HG02884 (cell line): ENCODE data around the gene ZNF443.
A peak's percentile ranks its signal among the peaks of the same experiment; 100 is the strongest.
"Not testable (repeated sequence)": the region's sequence is repeated elsewhere in the genome, so short reads cannot be mapped to it uniquely, and the experiment has no call there.

Experiments
- ATAC-seq: cut with Tn5 transposase; IDR thresholded peaks from one replicate; pipeline ENCODE4 v1.9.1; 2021; ENCODE audit warnings: mild to moderate bottlenecking, moderate library complexity; ENCODE audit not compliant: unreplicated experiment

ZNF443 gene

GRCh38 chr19:12425236-12425887 is 15.5 kb downstream of the ZNF443 start:
- no peak for ATAC-seq

DNA sequence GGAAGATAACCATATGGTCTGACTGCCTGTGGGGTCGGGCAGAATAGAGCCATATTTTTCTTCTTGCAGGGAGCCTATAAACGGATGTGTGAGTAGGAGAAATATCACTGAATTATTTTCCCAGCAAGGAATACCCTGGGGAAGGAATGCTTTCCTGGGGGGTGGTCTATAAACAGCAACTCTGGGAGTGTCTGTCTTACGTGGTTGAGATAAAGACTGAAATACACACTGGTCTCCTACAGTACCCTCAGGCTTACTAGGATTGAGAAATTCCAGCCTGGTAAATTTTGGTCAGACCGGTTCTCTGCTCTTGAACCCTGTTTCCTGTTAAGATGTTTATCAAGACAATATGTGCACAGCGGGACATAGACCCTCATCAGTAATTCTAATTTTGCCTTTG is 23.5 kb downstream of the ZNF443 start:
- ATAC-seq = not testable (repeated sequence)

DNA sequence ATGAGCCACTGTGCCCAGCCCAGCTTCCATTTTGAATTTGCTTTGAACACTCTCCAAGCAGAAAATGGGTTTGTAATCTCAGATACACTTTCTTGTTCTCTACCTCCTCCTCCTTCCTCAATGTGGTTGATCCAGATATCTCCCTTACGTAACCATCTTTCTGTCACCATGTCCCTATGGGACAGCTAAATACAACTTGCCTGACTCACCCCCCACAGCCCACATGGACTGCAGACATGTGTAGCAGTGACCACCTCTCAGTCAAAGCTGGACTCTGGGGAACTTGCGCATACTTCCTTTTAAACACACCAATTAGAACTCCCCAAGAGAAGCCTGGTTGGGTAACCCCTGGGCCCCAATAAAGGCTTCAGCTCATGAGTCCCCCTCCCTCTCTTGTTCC is 28.9 kb downstream of the ZNF443 start:
- no peak for ATAC-seq

- peak; percentile 80 for ATAC-seq
Observed at GRCh38 chr19:12400633-12401502, 40.0 kb downstream of the ZNF443 start, which contains the start of gene ZNF799. TSS of gene ZNF799 (minus strand) at chr19:12401271. CDS start at chr19:12401070, 201 bp downstream.

DNA sequence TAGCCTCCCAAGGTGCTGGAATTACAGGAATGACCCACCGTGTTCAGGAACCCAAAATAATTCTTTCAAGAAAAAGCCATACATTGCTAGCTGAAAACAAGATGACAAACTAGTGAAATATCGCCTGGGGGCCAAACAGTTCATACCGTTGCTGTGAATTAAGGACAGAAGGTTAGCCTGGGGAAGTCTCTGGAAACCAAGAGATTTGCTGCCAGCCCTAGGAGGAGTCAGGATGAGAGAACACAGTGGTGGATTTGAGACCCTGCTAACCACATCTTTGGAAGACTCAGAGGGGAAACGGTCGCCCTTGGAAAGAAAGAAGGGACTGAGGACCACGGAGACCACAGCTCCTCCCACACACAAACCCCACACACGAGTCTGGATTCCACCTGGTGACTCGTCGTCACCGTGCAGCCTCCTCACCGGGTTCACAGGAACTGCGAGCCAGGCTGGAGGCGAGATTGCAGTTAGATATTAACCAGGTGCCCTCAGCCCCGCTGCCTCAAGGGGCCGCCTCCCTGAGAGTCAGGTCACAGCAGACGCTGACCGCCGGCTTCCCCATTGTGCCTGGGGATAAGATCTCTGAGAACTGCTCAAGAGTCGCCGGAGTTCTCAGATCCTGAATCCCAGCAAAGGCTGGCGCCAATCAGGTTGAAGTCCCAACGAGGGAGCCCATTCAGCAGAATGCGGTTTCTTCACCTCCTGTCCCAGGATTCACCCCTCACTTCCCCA is 40.8 kb downstream of the ZNF443 start:
- peak; percentile 25 for ATAC-seq

DNA sequence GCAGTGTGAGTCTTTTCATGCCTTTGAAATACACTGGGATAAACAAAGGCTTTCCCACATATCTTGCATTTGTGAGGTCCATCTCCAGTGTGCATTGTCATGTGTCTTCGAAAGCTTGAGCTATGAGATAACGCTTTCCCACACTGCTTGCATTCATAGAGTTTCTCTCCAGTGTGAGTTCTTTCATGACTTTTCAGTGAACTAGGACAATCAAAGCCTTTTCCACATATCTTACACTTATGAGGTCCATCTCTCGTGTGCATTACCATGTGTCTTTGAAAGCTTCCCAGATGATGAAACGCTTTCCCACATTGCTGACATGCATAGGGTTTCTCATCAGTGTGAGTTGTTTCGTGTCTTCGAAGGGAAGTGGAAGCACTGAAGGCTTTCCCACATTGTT is 49.7 kb downstream of the ZNF443 start:
- ATAC-seq = not testable (repeated sequence)

- ATAC-seq = not testable (repeated sequence)
Observed at GRCh38 chr19:12386365-12386764, 54.5 kb downstream of the ZNF443 start.

GRCh38 chr19:12380444-12380737 is 60.4 kb downstream of the ZNF443 start:
- ATAC-seq = no peak

GRCh38 chr19:12379732-12380443 is 60.9 kb downstream of the ZNF443 start:
- ATAC-seq = no peak
